Nephron (organoid): ENCODE results near the gene DCAKD.

ENCODE experiments used
- H3K27ac Mint-ChIP-seq, 3 experiments: 2 replicates each; pipeline ENCODE4 v1.8.0; 2020; ENCODE audit warnings: mixed read lengths in 3 of 3, mild to moderate bottlenecking in 2 of 3, moderate library complexity in 1 of 3
- H3K27me3 Mint-ChIP-seq: 2 replicates; pipeline ENCODE4 v1.8.0; 2021; ENCODE audit warnings: low read depth, mild to moderate bottlenecking, moderate library complexity, mixed read lengths
- H3K36me3 Mint-ChIP-seq: 2 replicates; pipeline ENCODE4 v1.8.0; 2020; ENCODE audit warnings: low read depth, mixed read lengths
- H3K4me1 Mint-ChIP-seq: 2 replicates; pipeline ENCODE4 v1.8.0; 2020; ENCODE audit warnings: mixed read lengths
- H3K4me3 Mint-ChIP-seq, 3 experiments: 2 replicates each; pipeline ENCODE4 v1.8.0; 2020; ENCODE audit warnings: mild to moderate bottlenecking in 3 of 3, mixed read lengths in 3 of 3, moderate library complexity in 2 of 3
- H3K9me3 Mint-ChIP-seq: 2 replicates; pipeline ENCODE4 v1.8.0; 2020; ENCODE audit warnings: mixed read lengths
- TF ChIP-seq, protein P1 (sequence below), 3 experiments: fragments of 200-600 bp; sonication (generic); IDR thresholded peaks; one replicate each; pipeline ENCODE4 v1.5.0; 2021; ENCODE audit warnings: antibody characterized with exemption in 3 of 3; ENCODE audit not compliant: unreplicated experiment in 3 of 3

Gene DCAKD, protein sequence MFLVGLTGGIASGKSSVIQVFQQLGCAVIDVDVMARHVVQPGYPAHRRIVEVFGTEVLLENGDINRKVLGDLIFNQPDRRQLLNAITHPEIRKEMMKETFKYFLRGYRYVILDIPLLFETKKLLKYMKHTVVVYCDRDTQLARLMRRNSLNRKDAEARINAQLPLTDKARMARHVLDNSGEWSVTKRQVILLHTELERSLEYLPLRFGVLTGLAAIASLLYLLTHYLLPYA

DNA sequence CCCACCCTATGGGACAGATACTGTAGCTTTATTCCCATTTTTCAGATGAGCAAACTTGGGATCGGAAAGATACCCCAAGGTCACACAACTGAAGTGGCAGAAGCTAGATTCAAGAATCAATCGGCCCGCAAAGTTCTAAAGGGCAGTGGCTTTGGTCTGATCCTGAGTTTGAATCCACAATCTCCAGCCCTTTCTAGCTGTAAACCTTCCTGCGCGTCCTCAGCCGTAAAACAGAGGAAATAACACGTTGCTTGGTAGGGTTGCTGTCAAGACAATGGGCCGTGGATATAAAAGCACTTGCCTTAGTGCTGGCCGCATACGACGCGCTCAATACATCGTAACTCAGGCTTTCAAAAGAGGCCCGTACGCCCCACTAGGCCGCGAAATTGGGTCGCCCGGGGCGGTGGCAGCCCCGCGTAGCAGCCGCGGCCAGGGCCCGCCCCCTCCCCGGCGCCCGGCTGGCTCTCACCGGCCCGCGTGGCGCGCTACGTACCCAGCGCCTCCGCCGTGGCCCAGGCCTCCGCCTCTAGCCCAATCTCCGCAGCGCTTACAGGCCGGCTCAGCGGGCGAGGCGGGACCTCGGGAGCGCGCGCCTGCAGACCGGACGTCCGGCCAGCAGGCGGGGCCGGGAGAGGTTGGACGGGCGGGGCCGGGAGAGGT lies at the start of gene DCAKD:
Gene DCAKD, minus strand, starts transcription at position 573 of the 660 bp plus-strand sequence. CDS start 16,747 bp downstream, outside the sequence.
- H3K9me3 Mint-ChIP-seq: no peaks in the 10 kb centered on the region
- no peaks in the 10 kb centered on the region for H3K27me3 Mint-ChIP-seq
- peaks cover 13% of the 10 kb centered on the region for H3K4me1 Mint-ChIP-seq
- TF ChIP-seq, protein P1, sequence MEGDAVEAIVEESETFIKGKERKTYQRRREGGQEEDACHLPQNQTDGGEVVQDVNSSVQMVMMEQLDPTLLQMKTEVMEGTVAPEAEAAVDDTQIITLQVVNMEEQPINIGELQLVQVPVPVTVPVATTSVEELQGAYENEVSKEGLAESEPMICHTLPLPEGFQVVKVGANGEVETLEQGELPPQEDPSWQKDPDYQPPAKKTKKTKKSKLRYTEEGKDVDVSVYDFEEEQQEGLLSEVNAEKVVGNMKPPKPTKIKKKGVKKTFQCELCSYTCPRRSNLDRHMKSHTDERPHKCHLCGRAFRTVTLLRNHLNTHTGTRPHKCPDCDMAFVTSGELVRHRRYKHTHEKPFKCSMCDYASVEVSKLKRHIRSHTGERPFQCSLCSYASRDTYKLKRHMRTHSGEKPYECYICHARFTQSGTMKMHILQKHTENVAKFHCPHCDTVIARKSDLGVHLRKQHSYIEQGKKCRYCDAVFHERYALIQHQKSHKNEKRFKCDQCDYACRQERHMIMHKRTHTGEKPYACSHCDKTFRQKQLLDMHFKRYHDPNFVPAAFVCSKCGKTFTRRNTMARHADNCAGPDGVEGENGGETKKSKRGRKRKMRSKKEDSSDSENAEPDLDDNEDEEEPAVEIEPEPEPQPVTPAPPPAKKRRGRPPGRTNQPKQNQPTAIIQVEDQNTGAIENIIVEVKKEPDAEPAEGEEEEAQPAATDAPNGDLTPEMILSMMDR (IDR thresholded peaks at IDR 0.05; ENCODE audit: unreplicated experiment in 3 of 3): no peak
- H3K36me3 Mint-ChIP-seq: peaks cover 7% of the 10 kb centered on the region
- peak within 1 kb of the TSS; percentile 96 for H3K27ac Mint-ChIP-seq
- peak within 1 kb of the TSS; percentile 90 to 99 (median 93) for H3K4me3 Mint-ChIP-seq

DNA sequence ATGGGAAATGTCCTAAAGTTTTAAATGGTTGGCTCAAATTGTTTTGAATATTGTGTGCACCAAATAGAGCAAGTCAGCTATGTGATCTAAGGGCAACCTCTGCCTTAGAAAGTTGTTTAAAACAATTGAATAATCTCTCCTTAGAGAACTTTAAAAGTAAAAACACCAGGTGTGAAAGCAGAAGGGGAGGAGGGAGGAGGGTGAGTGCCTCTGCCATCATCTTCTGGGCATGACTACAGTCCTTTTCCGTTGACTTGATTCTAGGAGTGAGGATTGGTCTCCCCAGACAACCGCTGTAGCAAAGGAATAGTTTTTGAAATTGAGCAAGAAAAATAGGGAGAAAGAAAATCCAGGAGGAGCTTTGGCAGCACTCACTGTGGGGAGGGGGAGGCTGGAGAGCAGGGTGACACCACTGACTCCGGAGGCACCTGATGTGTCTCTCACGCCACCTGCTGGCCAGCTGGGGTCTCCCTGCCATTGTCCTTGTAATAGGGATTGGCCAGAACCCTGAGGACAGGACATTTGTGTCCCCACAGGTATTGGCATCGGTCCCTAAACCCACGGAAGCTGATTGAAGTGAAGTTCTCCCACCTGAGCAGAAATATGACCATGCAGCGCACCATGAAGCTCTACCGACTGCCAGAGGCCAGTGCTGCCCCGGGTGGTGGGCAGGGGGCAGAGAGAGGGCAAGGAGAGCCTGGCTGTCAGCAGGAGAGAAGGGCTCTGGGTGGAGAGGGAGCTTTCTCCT lies 47.6 kb upstream of the DCAKD start:
- Mint-ChIP-seq H3K27ac (peak overlapping the region in 1 of 3 experiments; percentile 72), H3K36me3 (peaks cover 65% of the 10 kb centered on the region), H3K9me3 (no peaks in the 10 kb centered on the region), H3K4me3 (no peak overlapping the region), H3K4me1 (no peaks in the 10 kb centered on the region), H3K27me3 (peaks cover 4% of the 10 kb centered on the region)
- TF ChIP-seq, protein P1 (IDR thresholded peaks at IDR 0.05; ENCODE audit: unreplicated experiment in 3 of 3): peak; percentile 84 to 89 (median 87)

DNA sequence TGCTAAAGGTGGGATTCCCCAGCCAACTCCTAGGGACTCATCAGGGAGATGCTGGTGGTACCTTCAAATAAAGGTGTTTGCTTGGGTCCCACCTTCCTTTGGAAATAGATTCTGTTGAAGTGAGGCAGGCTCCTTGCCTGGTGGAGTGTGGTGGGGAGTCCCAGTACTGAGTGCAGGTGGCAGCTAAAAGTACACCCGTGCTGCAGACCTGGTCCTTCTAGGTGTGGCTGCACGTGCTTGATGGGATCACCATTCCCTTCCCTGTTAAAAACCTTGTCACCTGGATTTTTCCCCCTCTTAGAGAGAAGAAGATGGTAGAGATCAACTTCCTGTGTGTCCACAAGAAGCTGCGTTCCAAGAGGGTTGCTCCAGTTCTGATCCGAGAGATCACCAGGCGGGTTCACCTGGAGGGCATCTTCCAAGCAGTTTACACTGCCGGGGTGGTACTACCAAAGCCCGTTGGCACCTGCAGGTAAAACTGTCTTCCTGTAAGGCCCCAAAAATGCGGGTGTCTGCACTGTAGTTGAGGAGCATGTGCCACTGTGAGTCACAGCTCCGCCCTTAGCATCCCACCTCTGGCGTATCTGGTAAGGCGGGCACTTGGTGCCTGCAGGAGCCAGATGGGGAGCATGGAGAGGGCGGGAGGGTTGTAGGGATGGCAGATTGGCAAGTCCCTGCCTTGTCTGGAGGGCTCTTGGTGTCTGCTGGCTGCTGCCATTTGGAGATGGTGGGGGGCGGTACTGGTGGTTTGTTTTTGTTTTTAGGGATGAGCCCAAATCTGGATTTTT lies 46.8 kb upstream of the DCAKD start:
- H3K4me3 Mint-ChIP-seq: no peak overlapping the region
- peaks cover 64% of the 10 kb centered on the region for H3K36me3 Mint-ChIP-seq
- no peaks in the 10 kb centered on the region for H3K9me3 Mint-ChIP-seq
- H3K27me3 Mint-ChIP-seq: peaks cover 4% of the 10 kb centered on the region
- TF ChIP-seq, protein P1 (IDR thresholded peaks at IDR 0.05; ENCODE audit: unreplicated experiment in 3 of 3): no peak
- H3K27ac Mint-ChIP-seq: no peak overlapping the region
- no peaks in the 10 kb centered on the region for H3K4me1 Mint-ChIP-seq

DNA sequence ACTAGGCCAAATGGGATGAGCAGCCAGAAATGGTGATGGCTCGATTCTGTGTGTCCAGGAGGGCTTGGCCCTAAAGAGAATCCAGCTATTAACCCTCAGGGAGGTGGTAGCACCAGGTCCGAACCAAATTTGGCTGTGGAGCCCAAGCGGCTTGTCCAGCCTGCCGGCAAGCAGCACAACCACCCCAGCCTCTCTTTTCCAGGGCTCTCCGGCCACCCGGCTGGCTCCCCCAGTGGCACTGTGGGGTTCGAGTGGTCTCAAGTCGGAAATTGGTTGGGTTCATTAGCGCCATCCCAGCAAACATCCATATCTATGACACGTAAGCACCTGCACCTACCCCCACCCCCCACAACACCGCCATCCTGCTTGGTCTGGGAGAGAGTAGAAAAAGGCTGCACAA lies 45.5 kb upstream of the DCAKD start:
- Mint-ChIP-seq H3K9me3 (no peaks in the 10 kb centered on the region), H3K27ac (no peak overlapping the region), H3K4me1 (no peaks in the 10 kb centered on the region), H3K36me3 (peaks cover 61% of the 10 kb centered on the region), H3K27me3 (peaks cover 4% of the 10 kb centered on the region), H3K4me3 (no peak overlapping the region)
- TF ChIP-seq, protein P1 (IDR thresholded peaks at IDR 0.05; ENCODE audit: unreplicated experiment in 3 of 3): no peak

DNA sequence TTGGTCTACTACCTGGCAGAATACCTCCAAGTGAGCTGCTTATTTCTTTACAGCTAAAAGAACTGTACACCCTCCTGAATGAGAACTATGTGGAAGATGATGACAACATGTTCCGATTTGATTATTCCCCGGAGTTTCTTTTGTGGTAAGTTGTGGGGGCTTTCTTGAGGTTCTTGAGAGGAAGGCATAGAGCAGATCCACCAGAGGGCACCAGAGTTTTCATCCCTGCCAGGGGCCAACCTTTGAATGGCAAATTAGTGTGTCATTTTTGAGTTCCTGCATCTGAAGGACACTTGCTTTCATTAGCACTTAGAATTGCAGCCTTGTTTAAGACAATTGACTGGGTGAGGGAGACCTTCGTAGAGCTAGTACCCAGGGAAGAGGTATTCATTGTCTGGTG lies 44.7 kb upstream of the DCAKD start:
- H3K36me3 Mint-ChIP-seq: peaks cover 63% of the 10 kb centered on the region

More for the DNA sequence above, 44.7 kb upstream of the DCAKD start:
- H3K4me1 Mint-ChIP-seq: no peaks in the 10 kb centered on the region
- TF ChIP-seq, protein P1 (IDR thresholded peaks at IDR 0.05; ENCODE audit: unreplicated experiment in 3 of 3): peak; percentile 29 to 40 (median 39)
- H3K27me3 Mint-ChIP-seq: peaks cover 4% of the 10 kb centered on the region
- H3K9me3 Mint-ChIP-seq: no peaks in the 10 kb centered on the region
- no peak overlapping the region for H3K4me3 Mint-ChIP-seq
- H3K27ac Mint-ChIP-seq: no peak overlapping the region
